Upper lobe of left lung (tissue), 4 donors: ENCODE results near the gene SLC25A12.

ENCODE experiments used
- EP300 ChIP-seq, 4 donors: sonication (generic); formaldehyde crosslinking; IDR thresholded peaks; one replicate each; pipeline ENCODE4 v1.5.1; 2017; ENCODE audit warnings: antibody characterized with exemption in 4 of 4, control low read depth in 2 of 4
- POLR2A ChIP-seq, 4 donors: fragments of 450-650 bp; IDR thresholded peaks; one replicate each; pipeline ENCODE4 v1.5.1; 2016 to 2017; ENCODE audit warnings: antibody characterized with exemption in 4 of 4, mild to moderate bottlenecking in 2 of 4
- TF ChIP-seq, protein P1 (sequence below), 6 experiments: fragments of 450-650 bp in 4 of 6; fragments of 200-600 bp in 2 of 6; sonication (generic) in 2 of 6; IDR thresholded peaks; one replicate each; pipeline ENCODE4 v1.5.1; 2016 to 2019; ENCODE audit warnings: antibody characterized with exemption in 6 of 6

DNA sequence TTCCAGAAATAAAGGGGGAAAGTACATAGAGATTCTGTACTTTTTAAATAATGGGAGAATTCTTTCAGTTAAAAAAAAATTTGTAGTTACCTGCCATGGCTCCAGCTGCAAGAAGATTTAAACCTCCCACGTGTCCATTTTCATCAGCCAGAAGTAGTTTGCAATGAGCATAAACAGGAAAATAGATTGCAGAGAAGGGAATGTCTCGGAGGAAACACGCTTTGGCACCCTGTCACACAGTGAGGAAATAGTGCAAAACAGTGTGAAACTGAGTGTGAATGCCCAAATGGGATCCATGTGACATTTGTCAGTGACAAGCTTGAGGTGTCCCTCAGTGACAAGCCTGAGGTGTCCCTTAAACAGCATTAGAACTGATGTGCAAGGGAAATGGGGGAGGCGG, 102.7 kb downstream of the SLC25A12 start:
- TF ChIP-seq EP300 (IDR thresholded peaks at IDR 0.05) (no peak), POLR2A (IDR thresholded peaks at IDR 0.05) (no peak)
- TF ChIP-seq, protein P1, sequence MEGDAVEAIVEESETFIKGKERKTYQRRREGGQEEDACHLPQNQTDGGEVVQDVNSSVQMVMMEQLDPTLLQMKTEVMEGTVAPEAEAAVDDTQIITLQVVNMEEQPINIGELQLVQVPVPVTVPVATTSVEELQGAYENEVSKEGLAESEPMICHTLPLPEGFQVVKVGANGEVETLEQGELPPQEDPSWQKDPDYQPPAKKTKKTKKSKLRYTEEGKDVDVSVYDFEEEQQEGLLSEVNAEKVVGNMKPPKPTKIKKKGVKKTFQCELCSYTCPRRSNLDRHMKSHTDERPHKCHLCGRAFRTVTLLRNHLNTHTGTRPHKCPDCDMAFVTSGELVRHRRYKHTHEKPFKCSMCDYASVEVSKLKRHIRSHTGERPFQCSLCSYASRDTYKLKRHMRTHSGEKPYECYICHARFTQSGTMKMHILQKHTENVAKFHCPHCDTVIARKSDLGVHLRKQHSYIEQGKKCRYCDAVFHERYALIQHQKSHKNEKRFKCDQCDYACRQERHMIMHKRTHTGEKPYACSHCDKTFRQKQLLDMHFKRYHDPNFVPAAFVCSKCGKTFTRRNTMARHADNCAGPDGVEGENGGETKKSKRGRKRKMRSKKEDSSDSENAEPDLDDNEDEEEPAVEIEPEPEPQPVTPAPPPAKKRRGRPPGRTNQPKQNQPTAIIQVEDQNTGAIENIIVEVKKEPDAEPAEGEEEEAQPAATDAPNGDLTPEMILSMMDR (IDR thresholded peaks at IDR 0.05), result no peak
